NCI-H345 treated with DMSO at 0.1 percent for 48 hours (cell line): ENCODE measurements around the gene CCDC85C.
"Not testable (repeated sequence)": the region's sequence is repeated elsewhere in the genome, so short reads cannot be mapped to it uniquely, and the experiment has no call there.

Experiments
- DNase-seq: peaks from one replicate; lab custom pipeline; 2025; ENCODE audit not compliant: unreplicated experiment; lab: John Stamatoyannopoulos, UW

Gene CCDC85C

GRCh38 chr14:99603471-99604277 lies at the start of gene CCDC85C:
Gene CCDC85C, minus strand, starts transcription at chr14:99604207. Its CDS starts 248 bp downstream, at chr14:99603959.
- DNase-seq = no peak

- no peak for DNase-seq
Observed at GRCh38 chr14:99651953-99652746, 48.1 kb upstream of the CCDC85C start.

GRCh38 chr14:99650189-99650588 lies 46.2 kb upstream of the CCDC85C start:
- no peak for DNase-seq

GRCh38 chr14:99649643-99650042 lies 45.6 kb upstream of the CCDC85C start:
- no peak for DNase-seq

GRCh38 chr14:99649219-99649618 lies 45.2 kb upstream of the CCDC85C start:
- DNase-seq = no peak

- no peak for DNase-seq
Observed at GRCh38 chr14:99648027-99648784, 44.2 kb upstream of the CCDC85C start.

GRCh38 chr14:99647411-99647810 lies 43.4 kb upstream of the CCDC85C start:
- DNase-seq = no peak

GRCh38 chr14:99645545-99646505 lies 41.8 kb upstream of the CCDC85C start:
- no peak for DNase-seq

- DNase-seq = no peak
Observed at GRCh38 chr14:99644723-99645544, 40.9 kb upstream of the CCDC85C start, which contains the start of gene HHIPL1. Gene HHIPL1, plus strand, starts transcription at chr14:99645129. Its CDS starts 79 bp downstream, at chr14:99645208.

GRCh38 chr14:99644035-99644587 lies 40.1 kb upstream of the CCDC85C start:
- DNase-seq = no peak

GRCh38 chr14:99643343-99643742 lies 39.3 kb upstream of the CCDC85C start:
- DNase-seq = no peak

GRCh38 chr14:99642771-99643170 lies 38.8 kb upstream of the CCDC85C start:
- not testable (repeated sequence) for DNase-seq

GRCh38 chr14:99637624-99638023 lies 33.6 kb upstream of the CCDC85C start:
- no peak for DNase-seq

- no peak for DNase-seq
Observed at GRCh38 chr14:99636487-99636886, 32.5 kb upstream of the CCDC85C start.

- DNase-seq = no peak
Observed at GRCh38 chr14:99635116-99635515, 31.1 kb upstream of the CCDC85C start.

GRCh38 chr14:99634443-99634842 lies 30.4 kb upstream of the CCDC85C start:
- no peak for DNase-seq

GRCh38 chr14:99633918-99634317 lies 29.9 kb upstream of the CCDC85C start:
- DNase-seq = no peak

GRCh38 chr14:99633141-99633540 lies 29.1 kb upstream of the CCDC85C start:
- no peak for DNase-seq
